Mesothelial cell of epicardium (in vitro differentiated cells): ENCODE data around the gene SLC7A14. TPM values are rescaled to one million over a fixed set of nuclear protein-coding genes. Genes with fewer than 3 reads are reported as not detected.

ENCODE experiments used
- DNase-seq, 2 experiments: peaks; one replicate each; pipeline ENCODE4 v3.0.0; 2021; ENCODE audit warnings: low spot score in 2 of 2; ENCODE audit not compliant: unreplicated experiment in 2 of 2
- H3K27ac Mint-ChIP-seq: 2 replicates; pipeline ENCODE4 v1.8.0; 2021; ENCODE audit warnings: mixed read lengths
- H3K27me3 Mint-ChIP-seq: 2 replicates; pipeline ENCODE4 v1.8.0; 2021; ENCODE audit warnings: low read depth, mixed read lengths
- H3K36me3 Mint-ChIP-seq: 2 replicates; pipeline ENCODE4 v1.8.0; 2021; ENCODE audit warnings: mixed read lengths
- H3K4me1 Mint-ChIP-seq: 2 replicates; pipeline ENCODE4 v1.8.0; 2021; ENCODE audit warnings: mixed read lengths
- H3K4me3 Mint-ChIP-seq: 2 replicates; pipeline ENCODE4 v1.8.0; 2021; ENCODE audit warnings: mild to moderate bottlenecking, moderate library complexity, mixed read lengths
- H3K9me3 Mint-ChIP-seq: 2 replicates; pipeline ENCODE4 v1.8.0; 2021; ENCODE audit warnings: mixed read lengths
- total RNA-seq: library from RNA; stranded (reverse); gene quantifications from 3 replicates; pipeline ENCODE4 v1.2.1, GENCODE V29; 2021
- TF ChIP-seq, protein P1 (sequence below): fragments of 200-600 bp; sonication (generic); IDR thresholded peaks from one replicate; pipeline ENCODE4 v1.5.0; 2021; ENCODE audit warnings: antibody characterized with exemption; ENCODE audit not compliant: unreplicated experiment

The SLC7A14 gene
- total RNA-seq, 1 donor from 2014 or later = 6.6 TPM

DNA sequence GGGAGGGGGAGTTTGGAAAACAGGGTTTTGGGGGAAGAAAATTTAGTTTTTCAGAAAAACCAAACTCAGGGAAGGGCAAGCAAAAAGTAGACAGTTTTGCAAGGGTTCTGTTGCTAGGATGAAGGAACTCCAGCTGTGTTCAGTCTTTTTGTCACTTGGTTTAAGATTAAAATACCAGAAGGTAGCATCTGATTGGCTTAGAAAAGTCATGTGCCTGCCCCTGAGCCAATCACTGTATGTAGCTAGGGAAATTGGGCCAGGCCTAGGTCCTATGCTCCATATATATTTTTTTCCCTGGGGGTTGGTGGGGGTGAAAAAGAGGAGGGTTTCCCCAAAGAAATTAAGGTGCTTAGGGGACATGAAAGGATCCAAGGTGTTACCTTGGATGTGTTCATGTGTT is 142.9 kb downstream of the SLC7A14 start:
- TF ChIP-seq, protein P1, sequence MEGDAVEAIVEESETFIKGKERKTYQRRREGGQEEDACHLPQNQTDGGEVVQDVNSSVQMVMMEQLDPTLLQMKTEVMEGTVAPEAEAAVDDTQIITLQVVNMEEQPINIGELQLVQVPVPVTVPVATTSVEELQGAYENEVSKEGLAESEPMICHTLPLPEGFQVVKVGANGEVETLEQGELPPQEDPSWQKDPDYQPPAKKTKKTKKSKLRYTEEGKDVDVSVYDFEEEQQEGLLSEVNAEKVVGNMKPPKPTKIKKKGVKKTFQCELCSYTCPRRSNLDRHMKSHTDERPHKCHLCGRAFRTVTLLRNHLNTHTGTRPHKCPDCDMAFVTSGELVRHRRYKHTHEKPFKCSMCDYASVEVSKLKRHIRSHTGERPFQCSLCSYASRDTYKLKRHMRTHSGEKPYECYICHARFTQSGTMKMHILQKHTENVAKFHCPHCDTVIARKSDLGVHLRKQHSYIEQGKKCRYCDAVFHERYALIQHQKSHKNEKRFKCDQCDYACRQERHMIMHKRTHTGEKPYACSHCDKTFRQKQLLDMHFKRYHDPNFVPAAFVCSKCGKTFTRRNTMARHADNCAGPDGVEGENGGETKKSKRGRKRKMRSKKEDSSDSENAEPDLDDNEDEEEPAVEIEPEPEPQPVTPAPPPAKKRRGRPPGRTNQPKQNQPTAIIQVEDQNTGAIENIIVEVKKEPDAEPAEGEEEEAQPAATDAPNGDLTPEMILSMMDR = no peak
- peak in 1 of 2 experiments; percentile 9 for DNase-seq

DNA sequence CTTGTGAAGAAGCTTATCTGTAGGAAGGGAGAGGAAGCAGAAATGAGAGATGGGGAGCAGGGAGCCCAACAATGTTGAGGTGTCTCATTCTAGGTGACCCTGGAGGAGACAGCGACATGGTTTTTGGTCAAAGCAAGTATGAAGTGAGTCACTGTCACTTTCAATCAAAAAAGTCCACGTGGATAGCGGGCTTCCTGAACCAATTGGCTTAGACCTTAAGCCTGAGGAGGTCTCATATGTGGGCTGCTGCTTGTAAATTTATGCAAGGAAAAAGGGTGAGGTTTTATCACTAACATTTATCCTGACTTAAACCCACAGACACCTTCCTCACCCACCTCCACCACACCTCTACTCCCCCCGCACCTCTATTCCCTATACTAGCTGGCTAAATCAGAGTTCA is 144.5 kb downstream of the SLC7A14 start:
- peaks cover 3% of the 10 kb centered on the region for H3K9me3 Mint-ChIP-seq
- no peak overlapping the region for H3K4me3 Mint-ChIP-seq
- no peak overlapping the region for H3K27ac Mint-ChIP-seq
- no peak for DNase-seq
- TF ChIP-seq, protein P1 = no peak
- peaks cover 3% of the 10 kb centered on the region for H3K36me3 Mint-ChIP-seq
- H3K27me3 Mint-ChIP-seq = no peaks in the 10 kb centered on the region
- peaks cover 23% of the 10 kb centered on the region for H3K4me1 Mint-ChIP-seq

More for the DNA sequence above, 142.9 kb downstream of the SLC7A14 start:
- peaks cover 3% of the 10 kb centered on the region for H3K36me3 Mint-ChIP-seq
- H3K27ac Mint-ChIP-seq = no peak overlapping the region
- H3K27me3 Mint-ChIP-seq = no peaks in the 10 kb centered on the region
- peaks cover 12% of the 10 kb centered on the region for H3K4me1 Mint-ChIP-seq
- H3K4me3 Mint-ChIP-seq = no peak overlapping the region
- peaks cover 3% of the 10 kb centered on the region for H3K9me3 Mint-ChIP-seq

DNA sequence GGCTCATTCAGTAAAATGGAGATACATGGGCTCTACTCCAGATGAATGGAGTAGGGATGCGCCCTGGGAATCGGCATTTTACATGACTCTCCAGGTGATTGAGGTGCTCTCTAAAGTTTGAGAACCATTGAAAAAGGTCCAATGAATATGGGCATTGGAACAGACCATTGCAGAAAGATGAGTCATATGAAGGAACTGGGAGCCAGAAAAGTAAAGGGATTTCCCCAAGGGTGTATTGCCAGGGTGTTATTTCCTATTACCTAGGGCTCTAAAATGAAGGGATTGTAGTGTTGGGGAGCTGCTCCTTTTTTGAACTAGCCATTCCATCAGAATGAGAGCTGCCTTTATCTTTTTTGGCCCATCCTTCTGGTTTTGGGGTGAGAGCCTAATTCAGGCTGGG is 145.5 kb downstream of the SLC7A14 start:
- TF ChIP-seq, protein P1 = no peak
- Mint-ChIP-seq H3K9me3 (peaks cover 3% of the 10 kb centered on the region), H3K4me3 (no peak overlapping the region), H3K4me1 (peaks cover 23% of the 10 kb centered on the region), H3K27me3 (no peaks in the 10 kb centered on the region), H3K27ac (no peak overlapping the region), H3K36me3 (peaks cover 9% of the 10 kb centered on the region)
- no peak for DNase-seq

DNA sequence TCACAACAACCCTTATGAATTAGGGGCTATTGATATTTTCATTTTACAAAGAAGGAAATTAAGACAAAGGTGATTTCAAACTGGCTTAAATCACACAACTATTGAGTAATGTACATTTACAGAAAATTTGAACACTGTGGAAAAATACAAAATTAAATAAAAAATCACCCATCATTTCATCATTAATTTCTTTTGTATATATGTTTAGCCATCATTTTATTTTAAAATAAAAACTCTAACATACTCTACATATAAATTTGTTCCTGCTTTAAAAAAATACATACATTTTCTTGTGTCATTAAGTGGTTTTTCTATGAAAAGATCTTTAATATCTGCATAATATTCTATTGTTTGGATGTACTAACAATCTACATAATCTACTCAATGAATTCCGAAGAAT is 147.0 kb downstream of the SLC7A14 start:
- Mint-ChIP-seq H3K9me3 (peaks cover 3% of the 10 kb centered on the region), H3K4me3 (no peak overlapping the region), H3K4me1 (peaks cover 23% of the 10 kb centered on the region), H3K27me3 (no peaks in the 10 kb centered on the region), H3K27ac (no peak overlapping the region), H3K36me3 (peaks cover 19% of the 10 kb centered on the region)
- no peak for DNase-seq
- TF ChIP-seq, protein P1 = no peak

DNA sequence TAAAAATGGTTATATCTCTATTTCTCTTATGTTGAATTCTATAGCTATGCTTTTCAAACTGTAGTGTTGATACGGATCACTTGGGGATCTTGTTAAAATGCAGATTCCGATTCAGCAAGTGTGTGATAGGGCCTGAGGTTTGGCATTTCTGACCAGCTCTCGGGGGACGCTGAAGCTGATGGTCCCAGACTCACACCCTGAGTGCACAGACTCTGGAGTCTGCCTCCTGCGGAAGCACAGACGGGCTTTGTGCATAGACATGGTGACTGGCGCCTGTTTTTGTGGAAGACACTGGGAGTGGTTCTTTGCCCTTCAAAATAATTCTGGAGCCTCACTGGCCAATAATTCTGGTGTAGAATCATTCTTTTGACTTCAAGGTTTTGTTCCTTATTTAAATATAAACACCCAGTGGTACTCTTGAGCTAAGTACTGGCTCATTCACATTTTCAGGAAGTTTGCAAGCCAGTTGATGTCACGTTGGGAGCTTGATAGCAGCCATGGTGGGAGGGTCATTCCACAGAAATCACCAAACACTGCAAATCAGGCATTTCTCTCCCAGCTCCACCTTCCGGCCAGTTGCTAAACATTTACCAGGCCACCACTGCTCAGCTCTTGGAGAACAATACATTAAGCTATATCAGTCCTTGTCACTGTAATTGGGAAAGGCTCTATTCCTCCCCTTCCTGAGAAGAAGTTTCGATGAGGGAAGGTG is 148.0 kb downstream of the SLC7A14 start:
- DNase-seq = peak in 1 of 2 experiments; percentile 25
- H3K9me3 Mint-ChIP-seq = peaks cover 3% of the 10 kb centered on the region
- H3K4me3 Mint-ChIP-seq = no peak overlapping the region
- TF ChIP-seq, protein P1 = no peak
- H3K27ac Mint-ChIP-seq = peak overlapping the region; percentile 64
- H3K36me3 Mint-ChIP-seq = peaks cover 25% of the 10 kb centered on the region
- H3K4me1 Mint-ChIP-seq = peaks cover 23% of the 10 kb centered on the region
- H3K27me3 Mint-ChIP-seq = no peaks in the 10 kb centered on the region
